ENCODE data around the gene LRRTM4. TPM values are rescaled to one million over a fixed set of nuclear protein-coding genes. Genes with fewer than 3 reads are reported as not detected.
"Not testable (repeated sequence)": the region's sequence is repeated elsewhere in the genome, so short reads cannot be mapped to it uniquely, and the experiment has no call there.

The LRRTM4 gene
- total RNA-seq, 1 experiment from 2014 or later, result 9.4 TPM

- TF ChIP-seq ATF2 (CRISPR knock-in tag; IDR thresholded peaks at IDR 0.05; ENCODE audit: borderline replicate concordance, low read depth), result no peak
- TF ChIP-seq ZBTB21 (CRISPR knock-in tag; IDR thresholded peaks at IDR 0.05; ENCODE audit: borderline replicate concordance), result peak; percentile 66; the same call in 1 of the 2 replicates
- TF ChIP-seq ZNF532 (CRISPR knock-in tag; IDR thresholded peaks at IDR 0.05; ENCODE audit: borderline replicate concordance), result no peak
- no peak for TF ChIP-seq CREB1 (CRISPR knock-in tag; IDR thresholded peaks at IDR 0.05)
- 0 out of 2 replicates have a peak, but pooled peaks have one; percentile 24 for TF ChIP-seq SMAD4 (CRISPR knock-in tag; IDR thresholded peaks at IDR 0.05)
- TF ChIP-seq JAZF1 (CRISPR knock-in tag; IDR thresholded peaks at IDR 0.05), result no peak
- no peak for TF ChIP-seq RORB (CRISPR knock-in tag; IDR thresholded peaks at IDR 0.05)
- TF ChIP-seq ZNF138 (CRISPR knock-in tag; conservative IDR thresholded peaks at IDR 0.05), result no peak
- peak; percentile 46; the same call in 1 of the 2 replicates for TF ChIP-seq FOXK1 (CRISPR knock-in tag; IDR thresholded peaks at IDR 0.05)
Observed at GRCh38 chr2:77054938-77055337, 467.2 kb downstream of the LRRTM4 start (continued).

GRCh38 chr2:77046339-77046738 lies 475.8 kb downstream of the LRRTM4 start:
- no peaks in the 10 kb centered on the region for H3K27me3 Mint-ChIP-seq (ENCODE audit: low read depth)
- CTCF ChIA-PET, result no interaction called here

GRCh38 chr2:77045456-77045855 lies 476.7 kb downstream of the LRRTM4 start:
- ATAC-seq; H3K27ac Mint-ChIP-seq; H3K4me1 Mint-ChIP-seq; H3K27me3 Mint-ChIP-seq (ENCODE audit: low read depth); DNase-seq (ENCODE audit: low spot score); H3K4me3 Mint-ChIP-seq; POLR2A ChIA-PET; CTCF ChIA-PET: not testable (repeated sequence)
- peaks cover 18% of the 10 kb centered on the region for H3K36me3 Mint-ChIP-seq
- peaks cover 33% of the 10 kb centered on the region for H3K9me3 Mint-ChIP-seq

More at GRCh38 chr2:77046339-77046738, 475.8 kb downstream of the LRRTM4 start:
- TF ChIP-seq E2F4 (CRISPR knock-in tag; IDR thresholded peaks at IDR 0.05; ENCODE audit: borderline replicate concordance, low read depth), result no peak
- TF ChIP-seq IRF1 (CRISPR knock-in tag; IDR thresholded peaks at IDR 0.05), result no peak
- no peak for TF ChIP-seq ESRRA (CRISPR knock-in tag; IDR thresholded peaks at IDR 0.05; ENCODE audit: borderline replicate concordance)
- TF ChIP-seq PREB (CRISPR knock-in tag; IDR thresholded peaks at IDR 0.05; ENCODE audit: borderline replicate concordance), result no peak
- no peak for TF ChIP-seq NFATC4 (CRISPR knock-in tag; IDR thresholded peaks at IDR 0.05)
- TF ChIP-seq NR2C2 (CRISPR knock-in tag; IDR thresholded peaks at IDR 0.05), result no peak
- no peak for TF ChIP-seq TP53 (CRISPR knock-in tag; IDR thresholded peaks at IDR 0.05)
- no peak for TF ChIP-seq MAX (CRISPR knock-in tag; IDR thresholded peaks at IDR 0.05)
- no peak for TF ChIP-seq TEAD4 (CRISPR knock-in tag; IDR thresholded peaks at IDR 0.05)
- no peak for TF ChIP-seq NFYB (CRISPR knock-in tag; conservative IDR thresholded peaks at IDR 0.05; ENCODE audit: low read depth)
- no peak for TF ChIP-seq ZNF263 (CRISPR knock-in tag; IDR thresholded peaks at IDR 0.05; ENCODE audit: low read depth)
- TF ChIP-seq PRRX2 (CRISPR knock-in tag; IDR thresholded peaks at IDR 0.05), result no peak
- no peak for TF ChIP-seq GRHL2 (CRISPR knock-in tag; IDR thresholded peaks at IDR 0.05; ENCODE audit: insufficient replicate concordance, severe bottlenecking)
- TF ChIP-seq GTF2I (CRISPR knock-in tag; conservative IDR thresholded peaks at IDR 0.05), result no peak
- Mint-ChIP-seq H3K36me3 (peaks cover 18% of the 10 kb centered on the region), H3K27ac (no peak overlapping the region), H3K9me3 (peaks cover 33% of the 10 kb centered on the region), H3K4me1 (peaks cover 4% of the 10 kb centered on the region; the same call in 1 of the 2 replicates), H3K4me3 (no peak overlapping the region)
- ATAC-seq, result no peak
- POLR2A ChIA-PET, result no interaction called here
- no peak for DNase-seq (ENCODE audit: low spot score)

Data from WTC11 (cell line).